ENCODE data around the gene LOXL1.

The LOXL1 gene

GRCh38 chr15:73926219-73927002 lies at the start of gene LOXL1:
LOXL1 (plus strand) TSS chr15:73926462; CDS start chr15:73926784, 322 bp downstream.
- no peak for DNase-seq (ENCODE audit: low read depth in 2 of 3, low spot score in 1 of 3)

GRCh38 chr15:73879426-73879825 lies 46.8 kb upstream of the LOXL1 start:
- DNase-seq (ENCODE audit: low read depth in 2 of 3, low spot score in 1 of 3): no peak

- no peak for DNase-seq (ENCODE audit: low read depth in 2 of 3, low spot score in 1 of 3)
Observed at GRCh38 chr15:73881579-73882320, 44.5 kb upstream of the LOXL1 start.

GRCh38 chr15:73882761-73883419 lies 43.4 kb upstream of the LOXL1 start:
- DNase-seq (ENCODE audit: low read depth in 2 of 3, low spot score in 1 of 3): no peak

GRCh38 chr15:73884159-73884558 lies 42.1 kb upstream of the LOXL1 start:
- no peak for DNase-seq (ENCODE audit: low read depth in 2 of 3, low spot score in 1 of 3)

GRCh38 chr15:73885954-73886700 lies 40.1 kb upstream of the LOXL1 start:
- no peak for DNase-seq (ENCODE audit: low read depth in 2 of 3, low spot score in 1 of 3)

GRCh38 chr15:73886717-73887345 lies 39.4 kb upstream of the LOXL1 start:
- no peak for DNase-seq (ENCODE audit: low read depth in 2 of 3, low spot score in 1 of 3)

GRCh38 chr15:73887481-73887880 lies 38.8 kb upstream of the LOXL1 start:
- no peak for DNase-seq (ENCODE audit: low read depth in 2 of 3, low spot score in 1 of 3)

- DNase-seq (ENCODE audit: low read depth in 2 of 3, low spot score in 1 of 3): no peak
Observed at GRCh38 chr15:73888224-73889041, 37.8 kb upstream of the LOXL1 start.

- no peak for DNase-seq (ENCODE audit: low read depth in 2 of 3, low spot score in 1 of 3)
Observed at GRCh38 chr15:73889053-73889761, 37.1 kb upstream of the LOXL1 start.

GRCh38 chr15:73889762-73890124 lies 36.5 kb upstream of the LOXL1 start:
- DNase-seq (ENCODE audit: low read depth in 2 of 3, low spot score in 1 of 3): no peak

- DNase-seq (ENCODE audit: low read depth in 2 of 3, low spot score in 1 of 3): no peak
Observed at GRCh38 chr15:73891328-73892315, 34.6 kb upstream of the LOXL1 start.

- no peak for DNase-seq (ENCODE audit: low read depth in 2 of 3, low spot score in 1 of 3)
Observed at GRCh38 chr15:73892446-73893226, 33.6 kb upstream of the LOXL1 start.

GRCh38 chr15:73894133-73894814 lies 32.0 kb upstream of the LOXL1 start:
- DNase-seq (ENCODE audit: low read depth in 2 of 3, low spot score in 1 of 3): no peak

- DNase-seq (ENCODE audit: low read depth in 2 of 3, low spot score in 1 of 3): peak; percentile 42 to 62 (median 46)
Observed at GRCh38 chr15:73897441-73898261, 28.6 kb upstream of the LOXL1 start.

All from stimulated activated CD4-positive, alpha-beta T cell treated with anti-CD3 and anti-CD28 coated beads, Interleukin-12 subunit alpha, Interleukin-12 subunit beta, amount 100 ng/mL, for 48 hours (primary cell).